ENCODE results near the gene STOML1.

STOML1 gene

DNA sequence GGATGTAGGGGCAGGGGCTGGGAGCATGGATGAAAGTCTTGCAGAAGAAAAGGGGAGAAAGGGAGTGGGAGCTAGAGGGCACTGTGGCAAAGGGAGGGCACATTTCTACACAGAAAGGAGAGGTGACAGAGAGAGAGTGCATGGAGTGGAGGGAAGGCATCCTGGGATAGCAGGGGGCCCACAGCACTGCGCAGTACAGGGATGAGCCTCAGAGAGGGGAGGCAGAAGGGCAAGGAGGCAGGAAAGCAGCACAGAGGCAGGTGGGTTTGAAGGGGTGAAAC lies 5.4 kb downstream of the STOML1 start:
- Histone ChIP-seq H3K4me1 (peaks cover 21% of the 10 kb centered on the region), H3K27me3 (no peaks in the 10 kb centered on the region), H3K4me3 (ENCODE audit: low read depth, low read length) (no peak overlapping the region), H3K36me3 (no peaks in the 10 kb centered on the region), H3K9me3 (no peaks in the 10 kb centered on the region)
- TF ChIP-seq, protein P1, sequence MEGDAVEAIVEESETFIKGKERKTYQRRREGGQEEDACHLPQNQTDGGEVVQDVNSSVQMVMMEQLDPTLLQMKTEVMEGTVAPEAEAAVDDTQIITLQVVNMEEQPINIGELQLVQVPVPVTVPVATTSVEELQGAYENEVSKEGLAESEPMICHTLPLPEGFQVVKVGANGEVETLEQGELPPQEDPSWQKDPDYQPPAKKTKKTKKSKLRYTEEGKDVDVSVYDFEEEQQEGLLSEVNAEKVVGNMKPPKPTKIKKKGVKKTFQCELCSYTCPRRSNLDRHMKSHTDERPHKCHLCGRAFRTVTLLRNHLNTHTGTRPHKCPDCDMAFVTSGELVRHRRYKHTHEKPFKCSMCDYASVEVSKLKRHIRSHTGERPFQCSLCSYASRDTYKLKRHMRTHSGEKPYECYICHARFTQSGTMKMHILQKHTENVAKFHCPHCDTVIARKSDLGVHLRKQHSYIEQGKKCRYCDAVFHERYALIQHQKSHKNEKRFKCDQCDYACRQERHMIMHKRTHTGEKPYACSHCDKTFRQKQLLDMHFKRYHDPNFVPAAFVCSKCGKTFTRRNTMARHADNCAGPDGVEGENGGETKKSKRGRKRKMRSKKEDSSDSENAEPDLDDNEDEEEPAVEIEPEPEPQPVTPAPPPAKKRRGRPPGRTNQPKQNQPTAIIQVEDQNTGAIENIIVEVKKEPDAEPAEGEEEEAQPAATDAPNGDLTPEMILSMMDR (IDR thresholded peaks at IDR 0.05; ENCODE audit: low read depth, low read length) = 0 out of 2 replicates have a peak, but pooled peaks have one; percentile 8
- DNase-seq = no peak

DNA sequence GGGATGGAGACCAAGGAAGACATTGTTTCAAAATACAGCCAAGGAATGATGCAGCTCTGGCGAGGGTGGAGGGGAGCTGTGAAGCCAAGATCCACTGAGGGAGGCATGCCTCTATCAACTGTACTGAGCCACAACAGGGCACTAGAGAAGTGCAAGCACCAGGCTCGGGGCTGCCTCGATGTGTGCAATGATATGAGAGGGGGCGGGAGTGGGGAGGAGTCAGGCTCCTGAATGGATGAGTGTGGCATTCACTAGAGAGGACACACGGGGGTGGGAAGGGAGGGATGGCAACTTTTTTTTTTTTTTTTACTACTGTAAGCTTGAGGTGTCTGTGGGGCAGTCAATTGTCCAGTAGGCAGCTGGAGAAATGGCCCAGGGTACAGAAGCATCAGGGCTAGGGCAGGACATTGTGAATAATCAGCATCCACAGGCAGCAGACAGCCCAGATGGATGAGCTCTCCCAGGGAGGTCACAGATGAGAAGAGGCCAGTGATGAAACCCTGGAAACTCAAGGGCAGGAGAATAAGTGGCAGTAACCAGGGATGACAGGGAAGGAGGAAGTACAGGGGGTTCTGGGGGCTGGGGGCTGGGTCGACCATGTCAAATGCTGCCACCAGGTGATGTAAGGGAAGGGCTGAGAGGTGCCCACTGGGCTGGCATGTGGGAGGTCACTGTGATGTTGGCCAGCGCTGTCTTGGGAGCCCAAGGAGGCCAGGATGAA lies 5.9 kb downstream of the STOML1 start:
- TF ChIP-seq, protein P1 (IDR thresholded peaks at IDR 0.05; ENCODE audit: low read depth, low read length) = no peak
- Histone ChIP-seq H3K4me1 (peaks cover 22% of the 10 kb centered on the region), H3K4me3 (ENCODE audit: low read depth, low read length) (no peak overlapping the region), H3K36me3 (no peaks in the 10 kb centered on the region), H3K27me3 (no peaks in the 10 kb centered on the region), H3K9me3 (no peaks in the 10 kb centered on the region)
- peak; percentile 51 for DNase-seq

DNA sequence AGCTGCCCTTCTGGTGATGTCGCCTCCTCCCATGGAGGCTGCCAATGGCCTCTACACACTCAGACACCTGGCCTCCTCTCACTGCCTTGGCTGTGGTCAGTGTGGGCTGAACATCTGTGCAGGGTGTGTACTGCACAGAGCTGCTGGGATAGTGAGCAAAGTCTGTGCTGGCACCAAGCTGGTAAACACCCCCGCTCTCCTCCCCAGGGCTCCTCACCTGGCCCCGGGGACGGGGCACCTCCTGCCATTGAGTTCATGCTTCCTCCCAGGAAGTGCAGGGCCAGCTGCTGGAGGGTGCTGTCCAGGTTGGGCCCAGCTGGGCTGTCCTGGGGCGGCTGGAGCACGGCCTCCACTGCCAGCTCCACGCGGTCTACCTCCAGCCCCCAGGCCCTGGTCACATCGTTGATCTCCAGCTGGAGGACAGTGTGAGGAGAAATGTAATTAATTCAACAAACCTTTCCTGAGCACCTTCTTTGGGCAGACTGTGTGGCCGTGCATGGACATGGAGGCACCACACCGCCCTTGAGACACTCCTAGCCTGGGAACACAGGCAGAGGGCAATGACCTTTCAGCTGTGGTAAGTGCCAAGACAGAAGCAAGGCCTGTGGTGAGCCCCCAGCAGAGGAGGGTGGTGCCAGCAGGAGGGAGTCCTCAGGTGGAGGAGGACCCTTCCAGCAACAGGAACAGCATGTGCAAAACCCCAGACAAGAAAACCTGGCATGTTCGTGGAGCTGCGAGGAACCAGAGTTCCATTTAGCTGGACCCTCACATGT lies 6.8 kb downstream of the STOML1 start:
- no peaks in the 10 kb centered on the region for H3K9me3 ChIP-seq
- no peak overlapping the region for H3K4me3 ChIP-seq (ENCODE audit: low read depth, low read length)
- H3K27me3 ChIP-seq = no peaks in the 10 kb centered on the region
- H3K4me1 ChIP-seq = peaks cover 22% of the 10 kb centered on the region
- TF ChIP-seq, protein P1 (IDR thresholded peaks at IDR 0.05; ENCODE audit: low read depth, low read length) = no peak
- DNase-seq = no peak
- H3K36me3 ChIP-seq = no peaks in the 10 kb centered on the region

DNA sequence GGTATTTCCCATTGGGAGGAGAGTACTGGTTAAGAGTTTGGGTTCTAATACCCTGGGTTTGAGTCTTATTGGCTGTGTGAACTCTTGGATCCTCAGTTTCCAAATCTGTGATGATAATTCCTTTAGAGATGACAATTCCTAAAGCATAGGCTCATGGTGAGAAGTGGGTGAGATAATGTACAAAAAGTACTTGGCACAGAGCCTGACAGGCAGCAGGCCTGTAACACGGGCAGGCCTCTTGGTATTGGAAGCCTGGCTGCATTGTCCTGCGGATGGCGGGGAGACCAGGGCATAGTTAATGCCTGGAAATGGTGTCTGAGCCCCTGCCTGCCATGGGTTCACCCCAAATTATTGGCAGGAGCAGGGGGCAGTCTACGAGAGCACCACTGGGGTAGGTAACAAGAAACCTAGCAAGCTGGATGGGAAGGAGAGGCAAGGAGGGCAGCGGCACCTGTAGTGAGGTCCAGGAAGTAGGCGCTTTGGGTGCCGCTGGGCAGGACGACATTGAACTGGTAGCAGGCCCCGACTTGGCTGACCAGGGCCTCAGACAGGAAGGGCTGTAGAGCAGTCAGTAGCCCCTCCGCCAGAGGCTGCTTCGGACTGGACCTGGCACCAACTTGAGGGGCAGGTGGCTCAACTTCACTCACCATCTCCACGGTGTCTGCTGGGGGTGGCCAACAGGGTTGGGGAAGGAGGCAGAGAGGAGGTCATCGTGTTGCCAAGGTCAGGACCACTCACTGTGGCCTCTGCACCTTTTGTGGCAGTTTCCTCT lies 7.7 kb downstream of the STOML1 start:
- TF ChIP-seq, protein P1 (IDR thresholded peaks at IDR 0.05; ENCODE audit: low read depth, low read length) = no peak
- Histone ChIP-seq H3K9me3 (no peaks in the 10 kb centered on the region), H3K27me3 (no peaks in the 10 kb centered on the region), H3K4me1 (peaks cover 22% of the 10 kb centered on the region), H3K4me3 (ENCODE audit: low read depth, low read length) (no peak overlapping the region), H3K36me3 (no peaks in the 10 kb centered on the region)
- DNase-seq = no peak

DNA sequence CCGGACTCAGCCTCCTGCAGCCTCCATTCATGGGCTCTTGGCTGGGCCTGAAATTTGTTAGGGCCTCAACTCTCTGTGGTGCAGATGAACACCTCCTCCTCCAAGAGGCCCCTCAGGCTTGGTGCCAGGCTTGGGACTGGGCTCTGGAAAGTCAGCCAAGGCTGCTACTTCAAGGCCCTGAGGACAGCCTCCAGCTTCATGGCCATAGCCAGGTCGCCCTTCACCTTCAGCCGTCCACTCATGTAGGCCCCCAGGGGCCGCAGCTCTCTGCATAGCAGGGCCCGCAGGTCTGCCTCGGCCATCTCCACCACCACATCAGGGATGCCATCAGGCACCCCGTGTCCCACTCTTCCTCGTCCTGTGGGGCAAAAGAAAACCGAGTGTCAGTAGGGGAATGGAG lies 8.3 kb downstream of the STOML1 start:
- TF ChIP-seq, protein P1 (IDR thresholded peaks at IDR 0.05; ENCODE audit: low read depth, low read length) = no peak
- Histone ChIP-seq H3K27me3 (no peaks in the 10 kb centered on the region), H3K9me3 (no peaks in the 10 kb centered on the region), H3K4me1 (peaks cover 22% of the 10 kb centered on the region), H3K36me3 (no peaks in the 10 kb centered on the region), H3K4me3 (ENCODE audit: low read depth, low read length) (no peak overlapping the region)
- no peak for DNase-seq

Data from BE2C (cell line).